ENCODE measurements around the gene SPEF1. TPM values are rescaled to one million over a fixed set of nuclear protein-coding genes. Genes with fewer than 3 reads are reported as not detected.

The SPEF1 gene
- total and polyA plus RNA-seq, 2 of the 4 experiments (the other 2 are of a cell fraction): 0.15 TPM; not detected in 1

- no peak overlapping the region for H3K56ac ChIP-seq (ENCODE audit: extremely low read depth, insufficient read depth, low read length)
- peaks cover 14 to 37% of the 10 kb centered on the region in 2 experiments; a peak in 3 of 4 replicates for H3K79me1 ChIP-seq (ENCODE audit: low read depth in 1 of 2, low read length in 2 of 2)
- no TSS peak for BruUV-seq (replicated peaks)
- 91% methylated on average over 7 of the region's 14 CpGs; no CpG with 5 or more reads in 1 of the 2 experiments for WGBS, 2 experiments (ENCODE audit: extremely low coverage in 2 of 2, insufficient read length in 1 of 2)
- ChIA-PET POLR2A (ENCODE audit: unreplicated experiment) (no interaction called here), CTCF (no interaction called here)
- ATAC-seq (ENCODE audit: low read depth) (no peak), DNase-seq (no peak)
- H2BK20ac ChIP-seq (ENCODE audit: low read depth, low read length): no peak overlapping the region
- H3K18ac ChIP-seq (ENCODE audit: low read depth, low read length): no peak overlapping the region
- dilution Hi-C loops (cut with HindIII; ENCODE audit: low sequenced_read_pairs, unreplicated experiment) (no loop called here), intact Hi-C loops (cut with micrococcal nuclease) (no loop called here), in situ Hi-C loops (cut with MboI; ENCODE audit: low sequenced_read_pairs) (no loop called here)
- no peak overlapping the region for H4K91ac ChIP-seq (ENCODE audit: insufficient read depth, low read depth, low read length)
- no peak overlapping the region for H3K4ac ChIP-seq (ENCODE audit: low read depth, low read length)
- TF ChIP-seq BHLHE40 (IDR thresholded peaks at IDR 0.05; ENCODE audit: low read depth, low read length) (no peak), RFX5 (IDR thresholded peaks at IDR 0.05; ENCODE audit: low read depth, low read length) (no peak), RAD21 (IDR thresholded peaks at IDR 0.05; ENCODE audit: low read length) (no peak), CEBPB (IDR thresholded peaks at IDR 0.05; ENCODE audit: low read depth, low read length) (no peak), CTCF (conservative IDR thresholded peaks at IDR 0.05; ENCODE audit: low read depth, low read length) (no peak), NFE2L2 (IDR thresholded peaks at IDR 0.05; ENCODE audit: low read depth, low read length) (no peak), USF2 (IDR thresholded peaks at IDR 0.05; ENCODE audit: low read depth, low read length) (no peak), FOS (IDR thresholded peaks at IDR 0.05; ENCODE audit: low read depth, low read length) (no peak), MXI1 (IDR thresholded peaks at IDR 0.05; ENCODE audit: borderline replicate concordance, low read depth, low read length) (no peak)
- no peaks in the 10 kb centered on the region for H4K20me1 ChIP-seq (ENCODE audit: insufficient read depth, low read length)
- H3K9me3 ChIP-seq (ENCODE audit: control insufficient read depth, insufficient read depth, low read length): no peaks in the 10 kb centered on the region
- no peak overlapping the region for H3K14ac ChIP-seq (replicated peaks; ENCODE audit: low read depth, low read length)
- no peak overlapping the region for H2AFZ ChIP-seq (replicated peaks; ENCODE audit: low read length, poor library complexity)
- peaks cover 8% of the 10 kb centered on the region; the same call in 1 of the 2 replicates for H3K4me1 ChIP-seq (ENCODE audit: control insufficient read depth, insufficient read depth, low read length)
- H3K4me2 ChIP-seq (ENCODE audit: low read depth, low read length): no peak overlapping the region
- H3K9ac ChIP-seq (ENCODE audit: low read depth, low read length): no peak overlapping the region
- H2BK120ac ChIP-seq (ENCODE audit: low read depth, low read length): no peak overlapping the region
- no peaks in the 10 kb centered on the region for H3K27me3 ChIP-seq (ENCODE audit: control insufficient read depth, insufficient read depth, low read length)
- no peak overlapping the region for H2BK15ac ChIP-seq (ENCODE audit: low read depth, low read length)
- peaks cover 29% of the 10 kb centered on the region for H3K36me3 ChIP-seq (ENCODE audit: control insufficient read depth, insufficient read depth, low read length)
- 0 out of 2 replicates have a peak, but pooled peaks cover 16% of the 10 kb centered on the region for H3K9me1 ChIP-seq (ENCODE audit: insufficient read depth, low read length)
- no peak overlapping the region for H4K5ac ChIP-seq (ENCODE audit: low read depth, low read length)
- no peak overlapping the region for H2BK5ac ChIP-seq (ENCODE audit: low read depth, low read length, poor library complexity, severe bottlenecking)
- H3K27ac ChIP-seq (ENCODE audit: insufficient read depth, low read length): no peak overlapping the region
- no peak overlapping the region; a peak in 1 of 4 replicates for H4K8ac ChIP-seq (ENCODE audit: low read depth in 2 of 2, low read length in 2 of 2)
- H3K4me3 ChIP-seq (ENCODE audit: insufficient read depth, low read depth, low read length): no peak overlapping the region
- H2AK5ac ChIP-seq (ENCODE audit: low read depth, low read length): no peak overlapping the region
- no peak overlapping the region for H2AK9ac ChIP-seq (replicated peaks; ENCODE audit: low read depth, low read length, poor library complexity)
- H3K23ac ChIP-seq (ENCODE audit: low read depth, low read length): no peak overlapping the region
Observed at GRCh38 chr20:3821996-3822395, 40.7 kb upstream of the SPEF1 start.

All from IMR-90 (cell line).